Measurements from ENCODE around the gene ARHGAP45.

The ARHGAP45 gene

GRCh38 chr19:1087813-1088415, 20.9 kb downstream of the ARHGAP45 start:
- peak; percentile 59 for DNase-seq

GRCh38 chr19:1088416-1089010, 21.5 kb downstream of the ARHGAP45 start:
- no peak for DNase-seq

- no peak for DNase-seq
Measured at GRCh38 chr19:1089126-1089771, 22.3 kb downstream of the ARHGAP45 start.

GRCh38 chr19:1089891-1090290, 22.9 kb downstream of the ARHGAP45 start:
- DNase-seq, result peak; percentile 66

GRCh38 chr19:1090731-1091543, 24.0 kb downstream of the ARHGAP45 start:
- no peak for DNase-seq

- DNase-seq, result no peak
Measured at GRCh38 chr19:1091544-1092175, 24.7 kb downstream of the ARHGAP45 start.

- no peak for DNase-seq
Measured at GRCh38 chr19:1093330-1093729, 26.4 kb downstream of the ARHGAP45 start.

- DNase-seq, result no peak
Measured at GRCh38 chr19:1093811-1094553, 27.0 kb downstream of the ARHGAP45 start.

- no peak for DNase-seq
Measured at GRCh38 chr19:1094655-1094977, 27.6 kb downstream of the ARHGAP45 start.

GRCh38 chr19:1094978-1095701, 28.2 kb downstream of the ARHGAP45 start, which contains the start of gene POLR2E:
TSS of gene POLR2E (minus strand) at chr19:1095375. CDS start at chr19:1095315, 60 bp downstream.
- DNase-seq, result peak; percentile 98

GRCh38 chr19:1097810-1098176, 30.8 kb downstream of the ARHGAP45 start:
- DNase-seq, result no peak

GRCh38 chr19:1098177-1099051, 31.4 kb downstream of the ARHGAP45 start:
- DNase-seq, result no peak

GRCh38 chr19:1101337-1101698, 34.4 kb downstream of the ARHGAP45 start:
- no peak for DNase-seq

GRCh38 chr19:1102407-1103131, 35.6 kb downstream of the ARHGAP45 start:
- DNase-seq, result no peak

GRCh38 chr19:1103132-1103707, 36.3 kb downstream of the ARHGAP45 start:
- no peak for DNase-seq

GRCh38 chr19:1103708-1104310, 36.8 kb downstream of the ARHGAP45 start, which contains the start of gene GPX4:
TSS of gene GPX4 (plus strand) at chr19:1103994. CDS start at chr19:1104044, 50 bp downstream.
- DNase-seq, result peak; percentile 99

- peak; percentile 81 for DNase-seq
Measured at GRCh38 chr19:1104311-1105007, 37.5 kb downstream of the ARHGAP45 start.
